AG04450 (cell line): ENCODE data around the gene CYFIP2. TPM values are rescaled to one million over a fixed set of nuclear protein-coding genes. Genes with fewer than 3 reads are reported as not detected.

ENCODE experiments used
- CTCF ChIA-PET: fragments of 300-600, 350-600 bp; formaldehyde crosslinking; extraction: SDS; loops from one replicate; lab custom pipeline; 2022; ENCODE audit warnings: antibody characterized with exemption, inconsistent platforms; lab: Charles Lee
- POLR2A ChIA-PET: fragments of 350-600 bp; formaldehyde crosslinking; extraction: SDS; loops from one replicate; lab custom pipeline; 2021; ENCODE audit warnings: antibody characterized with exemption, inconsistent platforms; lab: Yijun Ruan, JAX
- DNase-seq: peaks from one replicate; pipeline ENCODE4 v3.0.0-alpha.2; 2011; ENCODE audit warnings: low read depth, low spot score
- H3K27ac ChIP-seq: one replicate; pipeline ENCODE4 v1.5.1; 2012; ENCODE audit warnings: low read depth, low read length, control low read depth
- H3K27me3 ChIP-seq: one replicate; pipeline ENCODE4 v1.6.0; 2012; ENCODE audit warnings: low read length; ENCODE audit not compliant: control insufficient read depth, insufficient read depth
- H3K4me3 ChIP-seq: 2 replicates; pipeline ENCODE4 v1.5.1; 2011; ENCODE audit warnings: mild to moderate bottlenecking, low read depth, low read length, control low read depth
- H3K9me3 ChIP-seq: 2 replicates; pipeline ENCODE4 v1.5.1; 2012; ENCODE audit warnings: low read length; ENCODE audit not compliant: control insufficient read depth, insufficient read depth
- CTCF ChIP-seq: IDR thresholded peaks from 2 replicates; pipeline ENCODE4 v1.5.1; 2011; ENCODE audit warnings: low read depth, low read length, control low read depth, inconsistent platforms
- polyA plus RNA-seq: library from polyadenylated mRNA; depleted of rRNA; stranded (reverse); fragments of >200 nt; gene quantifications from 2 replicates; pipeline ENCODE4 v1.2.3, GENCODE V29; 2011

CYFIP2 gene
- polyA plus RNA-seq, 1 experiment: 3.2 TPM

GRCh38 chr5:157308836-157309465 is 43.0 kb downstream of the CYFIP2 start:
- POLR2A ChIA-PET: no interaction called here

GRCh38 chr5:157309796-157310195 is 43.9 kb downstream of the CYFIP2 start:
- H3K27me3 ChIP-seq: peaks cover 6% of the 10 kb centered on the region
- no peaks in the 10 kb centered on the region for H3K9me3 ChIP-seq
- TF ChIP-seq CTCF: no peak
- no peak overlapping the region for H3K4me3 ChIP-seq
- POLR2A ChIA-PET: no interaction called here
- H3K27ac ChIP-seq: no peak overlapping the region
- CTCF ChIA-PET: no interaction called here
- DNase-seq: no peak

More at GRCh38 chr5:157308836-157309465, 43.0 kb downstream of the CYFIP2 start:
- Histone ChIP-seq H3K27me3 (peaks cover 5% of the 10 kb centered on the region), H3K9me3 (no peaks in the 10 kb centered on the region), H3K4me3 (no peak overlapping the region), H3K27ac (no peak overlapping the region)
- no peak for DNase-seq
- CTCF ChIA-PET: interaction anchor here (0.7 to 1.3 kb wide), 2 partner anchors 36 to 56 kb away, joined by 3 read pairs; a partner anchor contains a TSS
- no peak for TF ChIP-seq CTCF

- Histone ChIP-seq H3K27ac (no peak overlapping the region), H3K9me3 (no peaks in the 10 kb centered on the region), H3K27me3 (peaks cover 12% of the 10 kb centered on the region), H3K4me3 (no peak overlapping the region)
- ChIA-PET CTCF (no interaction called here), POLR2A (no interaction called here)
- no peak for TF ChIP-seq CTCF
- no peak for DNase-seq
Measured at GRCh38 chr5:157311595-157311994, 45.7 kb downstream of the CYFIP2 start.

GRCh38 chr5:157312492-157312891 is 46.6 kb downstream of the CYFIP2 start:
- ChIA-PET POLR2A (no interaction called here), CTCF (interaction anchor here (0.6 to 3.6 kb wide), 14 partner anchors 12 to 429 kb away, joined by 3 to 45 read pairs (median 4); no protein-coding TSS in a partner anchor)
- no peak overlapping the region for H3K4me3 ChIP-seq

More at GRCh38 chr5:157312492-157312891, 46.6 kb downstream of the CYFIP2 start:
- peak; percentile 88 for TF ChIP-seq CTCF
- H3K27me3 ChIP-seq: peaks cover 12% of the 10 kb centered on the region
- H3K9me3 ChIP-seq: no peaks in the 10 kb centered on the region
- H3K27ac ChIP-seq: no peak overlapping the region
- no peak for DNase-seq
